Measurements from ENCODE around the gene LECT2. TPM values are rescaled to one million over a fixed set of nuclear protein-coding genes. Genes with fewer than 3 reads are reported as not detected.

LECT2 gene
- total RNA-seq, 4 donors from 2014 or later: not detected

GRCh38 chr5:135989686-135990085 is 34.9 kb upstream of the LECT2 start:
- TF ChIP-seq, protein P1, sequence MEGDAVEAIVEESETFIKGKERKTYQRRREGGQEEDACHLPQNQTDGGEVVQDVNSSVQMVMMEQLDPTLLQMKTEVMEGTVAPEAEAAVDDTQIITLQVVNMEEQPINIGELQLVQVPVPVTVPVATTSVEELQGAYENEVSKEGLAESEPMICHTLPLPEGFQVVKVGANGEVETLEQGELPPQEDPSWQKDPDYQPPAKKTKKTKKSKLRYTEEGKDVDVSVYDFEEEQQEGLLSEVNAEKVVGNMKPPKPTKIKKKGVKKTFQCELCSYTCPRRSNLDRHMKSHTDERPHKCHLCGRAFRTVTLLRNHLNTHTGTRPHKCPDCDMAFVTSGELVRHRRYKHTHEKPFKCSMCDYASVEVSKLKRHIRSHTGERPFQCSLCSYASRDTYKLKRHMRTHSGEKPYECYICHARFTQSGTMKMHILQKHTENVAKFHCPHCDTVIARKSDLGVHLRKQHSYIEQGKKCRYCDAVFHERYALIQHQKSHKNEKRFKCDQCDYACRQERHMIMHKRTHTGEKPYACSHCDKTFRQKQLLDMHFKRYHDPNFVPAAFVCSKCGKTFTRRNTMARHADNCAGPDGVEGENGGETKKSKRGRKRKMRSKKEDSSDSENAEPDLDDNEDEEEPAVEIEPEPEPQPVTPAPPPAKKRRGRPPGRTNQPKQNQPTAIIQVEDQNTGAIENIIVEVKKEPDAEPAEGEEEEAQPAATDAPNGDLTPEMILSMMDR (IDR thresholded peaks at IDR 0.05; ENCODE audit: low read depth): no peak

GRCh38 chr5:135988546-135988945 is 33.8 kb upstream of the LECT2 start:
- TF ChIP-seq, protein P1 (IDR thresholded peaks at IDR 0.05; ENCODE audit: low read depth): no peak

DNA sequence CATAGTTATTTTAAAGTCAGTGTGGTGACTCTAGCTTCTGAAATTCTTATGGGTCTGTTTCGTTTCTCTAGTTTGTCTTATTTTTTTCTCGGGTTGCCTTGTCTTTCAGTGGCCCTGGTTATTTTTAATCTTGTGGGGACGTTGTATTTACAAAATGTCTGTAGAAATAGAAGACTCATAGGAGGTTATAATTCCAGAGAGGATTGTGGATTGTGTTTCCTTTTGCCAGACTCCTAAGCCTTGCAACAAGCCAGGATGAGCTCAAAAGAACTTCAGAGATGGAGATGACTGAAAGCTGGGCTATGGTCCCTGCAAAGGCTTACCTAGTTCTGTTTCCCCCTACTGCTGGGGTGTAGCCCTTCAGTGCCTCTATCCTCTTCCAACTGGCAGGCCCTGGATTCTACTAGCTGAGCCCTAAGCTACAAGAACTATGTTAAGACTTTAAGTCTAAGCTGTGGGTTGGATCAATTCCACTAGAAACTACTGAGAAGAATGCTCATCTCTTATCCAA is 32.2 kb upstream of the LECT2 start:
- TF ChIP-seq, protein P1 (IDR thresholded peaks at IDR 0.05; ENCODE audit: low read depth): no peak

DNA sequence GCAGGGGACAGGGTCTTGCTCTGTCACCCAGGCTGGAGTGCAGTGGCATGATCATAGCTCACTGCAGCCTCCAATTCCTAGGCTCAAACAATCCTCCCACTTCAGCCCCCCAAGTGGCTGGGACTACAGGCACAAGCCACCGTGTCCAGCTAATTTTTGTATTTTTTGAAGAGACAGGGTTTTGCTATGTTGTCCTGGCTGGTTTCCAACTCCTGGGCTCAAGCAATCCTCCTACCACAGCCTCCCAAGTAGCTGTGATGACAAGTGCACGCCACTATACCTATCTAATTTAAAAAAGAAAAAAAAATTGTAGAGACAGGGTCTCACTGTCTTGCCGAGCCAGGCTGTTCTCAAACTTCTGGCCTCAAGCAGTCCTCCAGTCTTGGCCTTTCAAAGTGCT is 31.6 kb upstream of the LECT2 start:
- TF ChIP-seq, protein P1 (IDR thresholded peaks at IDR 0.05; ENCODE audit: low read depth): no peak

GRCh38 chr5:135985951-135986350 is 31.2 kb upstream of the LECT2 start:
- TF ChIP-seq, protein P1 (IDR thresholded peaks at IDR 0.05; ENCODE audit: low read depth): no peak

- TF ChIP-seq, protein P1 (IDR thresholded peaks at IDR 0.05; ENCODE audit: low read depth): no peak
Observed at GRCh38 chr5:135980620-135981019, 25.8 kb upstream of the LECT2 start.

- TF ChIP-seq, protein P1 (IDR thresholded peaks at IDR 0.05; ENCODE audit: low read depth): no peak
Observed at GRCh38 chr5:135979510-135979909, 24.7 kb upstream of the LECT2 start.

Measured in subcutaneous adipose tissue (tissue), 4 donors.